ENCODE data around the gene GALNT8. TPM values are rescaled to one million over a fixed set of nuclear protein-coding genes. Genes with fewer than 3 reads are reported as not detected.

GALNT8 gene
- total RNA-seq, 1 experiment from 2014 or later, result not detected

- intact Hi-C loops (cut with micrococcal nuclease; ENCODE audit: unreplicated experiment), result no loop called here
- ChIA-PET CTCF (no interaction called here), POLR2A (no interaction called here)
- H3K27me3 ChIP-seq (ENCODE audit: control insufficient read depth, insufficient read depth, low read length), result no peaks in the 10 kb centered on the region; the same call in 1 of the 2 replicates
- DNase-seq (ENCODE audit: low read depth, low spot score), result no peak
- no peak overlapping the region for H3K27ac ChIP-seq (ENCODE audit: low read length)
- no peaks in the 10 kb centered on the region for H3K9me3 ChIP-seq (ENCODE audit: control insufficient read depth, insufficient read depth, low read depth, low read length)
- no peak for TF ChIP-seq REST (IDR thresholded peaks at IDR 0.05; ENCODE audit: insufficient read depth in 1 of 2, low read depth in 2 of 2, low read length in 1 of 2)
- TF ChIP-seq POLR2AphosphoS5 (IDR thresholded peaks at IDR 0.05; ENCODE audit: low read depth, low read length), result no peak
- no peak for TF ChIP-seq TCF7L2 (IDR thresholded peaks at IDR 0.05; ENCODE audit: low read depth, low read length)
- TF ChIP-seq SIN3A (IDR thresholded peaks at IDR 0.05; ENCODE audit: borderline replicate concordance, insufficient read depth, low read depth, low read length), result no peak
- no peak for TF ChIP-seq CTCF (IDR thresholded peaks at IDR 0.05)
- ATAC-seq, result no peak
- in situ Hi-C loops (cut with HindIII; ENCODE audit: low pct_unique_long_range_greater_than_20kb, low sequenced_read_pairs), result no loop called here
- no peak overlapping the region for H3K4me3 ChIP-seq (ENCODE audit: low read depth in 2 of 2, low read length in 2 of 2)
- BruUV-seq (replicated peaks), result no TSS peak
- no peaks in the 10 kb centered on the region for H3K4me1 ChIP-seq (ENCODE audit: control insufficient read depth, insufficient read depth, low read length)
- H3K36me3 ChIP-seq (ENCODE audit: control insufficient read depth, insufficient read depth, low read length), result no peaks in the 10 kb centered on the region
These were observed 97.7 kb downstream of the GALNT8 start for GRCh38 chr12:4817880-4818279.

DNA sequence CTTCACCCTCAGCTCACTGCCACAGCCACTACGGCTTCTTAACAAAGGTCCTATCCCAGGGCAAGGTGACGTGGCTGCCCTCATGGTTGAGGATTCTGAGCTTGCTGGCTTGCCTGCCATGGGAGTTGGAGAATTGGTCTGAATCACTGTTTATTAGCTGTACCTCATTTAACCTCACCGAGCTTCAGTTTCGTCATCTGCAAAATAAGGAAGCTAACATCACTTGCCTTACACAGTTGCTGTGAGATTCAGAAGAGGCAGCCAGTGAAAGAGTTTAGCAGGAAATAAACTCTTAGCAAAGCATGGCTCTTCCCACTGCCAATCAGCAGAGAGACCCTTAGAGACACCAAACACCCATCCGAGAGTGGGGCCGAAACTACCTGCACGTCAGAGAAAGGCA is 99.5 kb downstream of the GALNT8 start:
- in situ Hi-C loops (cut with HindIII; ENCODE audit: low pct_unique_long_range_greater_than_20kb, low sequenced_read_pairs) (no loop called here), intact Hi-C loops (cut with micrococcal nuclease; ENCODE audit: unreplicated experiment) (no loop called here)
- ATAC-seq (no peak), DNase-seq (ENCODE audit: low read depth, low spot score) (no peak)
- H3K4me1 ChIP-seq (ENCODE audit: control insufficient read depth, insufficient read depth, low read length), result no peaks in the 10 kb centered on the region
- TF ChIP-seq SIN3A (IDR thresholded peaks at IDR 0.05; ENCODE audit: borderline replicate concordance, insufficient read depth, low read depth, low read length) (no peak), TCF7L2 (IDR thresholded peaks at IDR 0.05; ENCODE audit: low read depth, low read length) (no peak), REST (IDR thresholded peaks at IDR 0.05; ENCODE audit: insufficient read depth in 1 of 2, low read depth in 2 of 2, low read length in 1 of 2) (no peak), CTCF (IDR thresholded peaks at IDR 0.05) (no peak), POLR2AphosphoS5 (IDR thresholded peaks at IDR 0.05; ENCODE audit: low read depth, low read length) (no peak)
- CTCF ChIA-PET, result no interaction called here
- POLR2A ChIA-PET, result no interaction called here
- no peak overlapping the region for H3K27ac ChIP-seq (ENCODE audit: low read length)
- no peaks in the 10 kb centered on the region for H3K9me3 ChIP-seq (ENCODE audit: control insufficient read depth, insufficient read depth, low read depth, low read length)
- H3K4me3 ChIP-seq (ENCODE audit: low read depth in 2 of 2, low read length in 2 of 2), result no peak overlapping the region
- H3K27me3 ChIP-seq (ENCODE audit: control insufficient read depth, insufficient read depth, low read length), result no peaks in the 10 kb centered on the region; the same call in 1 of the 2 replicates
- BruUV-seq (replicated peaks), result no TSS peak
- H3K36me3 ChIP-seq (ENCODE audit: control insufficient read depth, insufficient read depth, low read length), result no peaks in the 10 kb centered on the region
